ENCODE data around the gene ZFHX3. TPM values are rescaled to one million over a fixed set of nuclear protein-coding genes. Genes with fewer than 3 reads are reported as not detected.

The ZFHX3 gene
- total RNA-seq, 2 experiments from 2014 or later: 0.40 to 0.54 TPM

DNA sequence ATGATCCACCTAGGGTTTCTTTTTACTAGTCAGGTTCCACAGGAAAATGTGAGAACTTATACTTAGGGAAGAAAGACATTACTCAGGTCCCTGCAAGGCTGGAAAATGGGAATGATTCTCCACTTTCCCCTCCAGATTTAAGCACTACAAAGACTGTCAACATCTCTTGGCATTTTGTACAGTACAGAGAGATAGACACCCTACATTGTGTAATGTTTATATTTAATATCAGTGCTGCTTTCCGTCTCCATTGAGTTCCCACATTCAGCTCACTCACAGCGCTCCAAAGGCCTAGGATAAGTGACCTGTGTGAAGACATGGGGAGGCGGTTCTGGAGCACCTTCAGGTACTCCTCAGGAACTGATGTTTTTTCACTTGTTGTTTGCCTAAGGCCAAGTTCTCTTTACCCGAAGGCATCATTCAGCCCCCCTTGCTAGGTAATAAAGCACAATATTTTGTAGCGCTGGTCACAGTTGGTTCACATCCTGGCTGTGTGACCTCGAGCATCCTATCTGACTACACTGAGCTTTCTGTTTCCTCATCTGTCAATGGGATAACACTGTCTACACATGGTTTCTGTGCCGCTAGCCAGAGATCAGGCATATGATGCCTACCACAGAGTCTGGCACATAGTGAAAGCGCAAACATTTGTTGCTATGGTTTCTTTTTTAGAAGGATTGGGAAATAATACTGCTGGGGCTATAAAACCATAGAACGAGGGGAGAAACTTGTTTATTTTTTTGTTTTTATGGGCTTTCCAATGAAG is 226.6 kb downstream of the ZFHX3 start:
- Mint-ChIP-seq H3K4me1 (no peaks in the 10 kb centered on the region), H3K4me3 (no peak overlapping the region), H3K27me3 (no peaks in the 10 kb centered on the region), H3K36me3 (no peaks in the 10 kb centered on the region), H3K9me3 (no peaks in the 10 kb centered on the region), H3K27ac (no peak overlapping the region)
- DNase-seq: no peak

DNA sequence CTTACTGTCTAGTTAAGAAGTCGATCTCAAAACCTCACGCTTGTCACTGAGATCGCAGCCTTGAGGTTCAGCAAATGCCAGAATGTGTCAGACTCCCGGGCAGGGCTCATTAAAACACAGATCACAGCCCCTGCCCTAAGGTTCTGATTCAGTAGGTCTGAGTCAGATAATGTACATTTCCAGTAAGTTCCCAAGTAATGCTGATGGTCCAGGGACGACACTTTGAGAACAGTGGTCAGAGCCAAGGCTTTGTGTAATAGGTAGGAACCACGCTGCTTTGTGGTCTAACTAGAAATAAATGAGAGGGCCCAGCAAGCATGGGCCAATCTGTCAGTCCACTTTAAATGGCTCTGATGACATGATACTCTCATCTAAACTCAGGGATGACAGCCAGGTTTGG is 228.6 kb downstream of the ZFHX3 start:
- H3K4me3 Mint-ChIP-seq: no peak overlapping the region
- H3K9me3 Mint-ChIP-seq: no peaks in the 10 kb centered on the region
- H3K36me3 Mint-ChIP-seq: no peaks in the 10 kb centered on the region
- H3K27me3 Mint-ChIP-seq: no peaks in the 10 kb centered on the region
- DNase-seq: no peak
- H3K4me1 Mint-ChIP-seq: no peaks in the 10 kb centered on the region
- no peak overlapping the region for H3K27ac Mint-ChIP-seq

DNA sequence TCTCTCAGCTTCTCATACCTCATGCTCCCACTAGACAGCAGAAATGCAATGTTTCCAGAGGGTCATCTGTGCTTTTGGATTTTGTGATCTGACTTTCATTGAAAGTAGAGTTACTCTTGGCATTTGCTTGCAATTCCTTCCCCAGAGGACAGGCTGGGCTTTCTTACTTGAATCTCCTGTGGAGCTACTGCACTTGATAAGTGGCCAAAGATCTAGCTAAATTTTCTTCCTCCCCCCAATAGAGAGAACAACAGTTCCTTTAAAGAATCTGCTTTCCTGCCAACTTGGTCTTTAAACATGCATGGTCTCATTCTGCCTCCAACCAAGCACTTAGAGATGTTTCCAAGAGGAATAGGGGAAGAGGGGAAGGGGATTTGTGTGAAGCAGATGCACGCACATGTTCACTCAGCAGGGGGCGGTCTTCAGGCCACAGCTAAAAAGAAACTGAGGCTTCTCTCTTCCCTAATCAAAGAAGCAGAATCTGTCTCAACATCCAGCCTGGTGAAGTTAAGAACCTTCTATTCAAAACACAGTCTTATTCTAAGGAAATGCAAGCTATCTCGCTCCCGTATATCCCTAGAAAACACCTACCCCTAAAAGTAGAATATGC is 229.6 kb downstream of the ZFHX3 start:
- peaks cover 3% of the 10 kb centered on the region for H3K27me3 Mint-ChIP-seq

DNA sequence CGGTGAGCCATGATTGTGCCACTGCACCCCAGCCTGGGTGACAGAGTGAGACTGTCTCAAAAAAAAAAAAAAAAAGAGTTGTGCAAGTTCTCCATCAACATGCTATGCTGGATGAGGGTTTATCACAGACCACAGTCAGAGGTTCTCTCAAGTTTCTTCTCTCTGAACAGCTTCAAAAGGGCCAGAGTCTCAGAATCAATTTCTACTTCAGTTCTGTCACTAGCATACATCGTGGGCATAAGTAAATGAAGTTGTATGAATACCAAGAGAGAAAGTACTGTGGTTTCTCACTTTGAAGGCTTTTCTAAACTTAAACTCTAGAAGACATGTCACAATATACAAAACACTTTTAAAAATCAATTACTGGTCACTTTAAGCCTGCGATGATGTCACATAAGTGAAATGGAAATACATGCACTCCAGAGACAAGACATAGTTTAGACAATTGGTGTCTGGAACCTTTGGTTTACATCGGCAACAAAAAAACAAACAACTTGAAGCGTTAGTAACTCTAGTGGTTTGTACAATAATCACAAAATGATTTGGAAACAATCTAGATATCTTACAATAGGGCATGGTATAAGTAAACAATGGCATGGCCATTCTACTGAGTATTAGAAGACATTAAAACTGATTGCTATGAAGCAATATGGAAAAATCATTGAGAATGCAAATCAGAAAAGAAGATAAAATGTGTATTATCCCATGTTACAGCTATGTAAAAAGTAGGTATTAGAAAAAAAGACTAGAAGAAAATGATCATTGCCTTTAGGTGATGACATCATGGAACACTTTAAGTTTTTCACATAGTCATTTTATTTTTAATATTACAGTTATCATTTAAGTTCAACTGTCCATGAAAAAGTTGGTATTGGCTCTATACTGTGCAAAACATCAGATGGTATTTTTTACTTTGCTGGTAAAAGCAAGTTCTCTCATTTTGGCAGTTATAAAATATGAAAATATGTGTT is 232.3 kb downstream of the ZFHX3 start:
- Mint-ChIP-seq H3K36me3 (no peaks in the 10 kb centered on the region), H3K4me3 (no peak overlapping the region), H3K27ac (no peak overlapping the region), H3K4me1 (no peaks in the 10 kb centered on the region), H3K27me3 (peaks cover 9% of the 10 kb centered on the region), H3K9me3 (no peaks in the 10 kb centered on the region)
- no peak for DNase-seq

More for the DNA sequence above, 229.6 kb downstream of the ZFHX3 start:
- Mint-ChIP-seq H3K4me3 (no peak overlapping the region), H3K27ac (no peak overlapping the region), H3K4me1 (no peaks in the 10 kb centered on the region), H3K36me3 (no peaks in the 10 kb centered on the region), H3K9me3 (no peaks in the 10 kb centered on the region)
- no peak for DNase-seq

DNA sequence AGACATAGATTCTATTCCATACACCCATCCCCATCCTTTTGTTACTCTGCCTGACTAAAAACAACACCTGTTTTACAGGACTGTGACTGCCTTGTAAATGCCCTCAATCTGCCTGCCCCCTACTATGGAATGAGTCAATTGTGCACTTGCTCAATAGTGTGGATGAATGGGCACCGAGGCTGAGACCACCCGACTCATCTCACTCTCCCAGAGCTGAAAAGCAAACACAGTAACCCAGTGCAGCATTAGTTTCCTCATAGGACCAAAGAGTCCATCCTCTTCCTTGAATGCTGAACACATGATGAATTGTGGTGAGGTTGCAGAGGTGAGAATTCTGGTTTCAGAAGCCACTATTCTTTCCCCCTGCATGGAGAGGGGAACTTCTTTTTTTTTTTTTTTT is 233.7 kb downstream of the ZFHX3 start:
- no peaks in the 10 kb centered on the region for H3K36me3 Mint-ChIP-seq
- no peaks in the 10 kb centered on the region for H3K4me1 Mint-ChIP-seq
- no peak overlapping the region for H3K4me3 Mint-ChIP-seq
- no peaks in the 10 kb centered on the region for H3K9me3 Mint-ChIP-seq
- peaks cover 9% of the 10 kb centered on the region for H3K27me3 Mint-ChIP-seq
- DNase-seq: no peak
- no peak overlapping the region for H3K27ac Mint-ChIP-seq

DNA sequence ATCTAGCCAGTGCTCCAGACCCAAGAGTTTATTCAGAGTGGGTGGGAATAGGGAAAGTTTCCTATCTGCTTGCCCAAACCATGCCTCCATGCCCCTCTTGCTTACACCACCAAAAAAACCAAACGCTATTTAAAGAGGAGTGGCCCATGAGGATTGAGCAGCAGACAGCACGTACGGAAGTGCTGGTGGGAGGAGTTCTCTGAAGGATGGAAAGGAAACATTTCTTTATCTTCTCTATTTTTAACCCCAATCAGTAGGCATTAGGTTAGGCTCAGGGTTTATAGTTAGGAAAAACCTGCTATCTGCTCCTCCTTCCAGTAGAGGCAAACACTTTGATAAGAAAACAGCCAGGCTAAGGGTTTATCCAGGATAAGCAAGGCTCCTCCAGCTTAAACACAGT is 235.3 kb downstream of the ZFHX3 start:
- Mint-ChIP-seq H3K36me3 (no peaks in the 10 kb centered on the region), H3K27me3 (peaks cover 9% of the 10 kb centered on the region), H3K4me1 (no peaks in the 10 kb centered on the region), H3K4me3 (no peak overlapping the region), H3K27ac (no peak overlapping the region), H3K9me3 (no peaks in the 10 kb centered on the region)
- no peak for DNase-seq

DNA sequence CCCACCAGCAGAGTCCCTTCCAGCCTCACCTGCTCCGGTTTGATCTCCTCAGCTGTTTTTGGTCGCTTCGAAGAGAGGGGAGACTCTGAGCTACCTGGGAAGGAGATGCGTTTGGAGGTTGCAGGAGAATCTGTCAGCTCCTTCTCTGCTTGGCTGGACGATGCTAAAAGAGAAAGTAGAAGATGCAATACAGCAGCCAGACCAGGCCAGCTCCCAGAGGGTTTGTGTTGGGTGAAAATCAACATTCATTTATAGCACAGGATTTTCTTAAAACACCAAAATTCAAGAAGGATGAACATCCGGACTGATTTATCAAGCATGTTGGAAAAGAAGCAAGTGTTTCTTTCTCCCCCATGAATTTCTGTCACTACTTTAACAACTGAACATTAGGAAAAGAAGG is 236.1 kb downstream of the ZFHX3 start:
- Mint-ChIP-seq H3K4me1 (no peaks in the 10 kb centered on the region), H3K27me3 (peaks cover 9% of the 10 kb centered on the region), H3K9me3 (no peaks in the 10 kb centered on the region), H3K4me3 (no peak overlapping the region), H3K36me3 (no peaks in the 10 kb centered on the region), H3K27ac (no peak overlapping the region)
- no peak for DNase-seq

DNA sequence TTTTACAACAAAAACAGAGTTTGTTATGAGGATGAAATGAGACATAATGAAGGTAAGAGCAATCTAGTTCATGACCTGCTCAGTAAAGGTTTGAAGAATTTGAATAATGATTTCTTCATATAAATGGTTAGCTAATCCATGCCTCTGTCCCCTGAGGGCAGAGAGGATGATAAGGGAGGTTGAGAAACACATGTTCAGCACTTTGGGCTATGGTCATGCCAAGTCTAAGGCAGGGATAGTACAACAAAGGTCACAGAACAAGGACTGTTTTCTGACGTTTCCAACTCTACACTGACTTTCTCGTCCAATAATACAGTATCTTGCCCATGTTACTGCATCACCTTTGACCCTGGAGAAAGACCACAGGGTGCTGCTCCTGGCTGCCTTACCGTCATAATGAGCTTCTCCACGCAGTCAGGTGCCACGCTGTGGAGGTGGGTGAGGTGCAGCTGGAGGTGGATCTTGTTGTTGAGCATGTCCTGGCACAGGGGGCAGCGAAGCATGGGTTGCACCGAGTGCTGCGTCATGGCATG is 236.7 kb downstream of the ZFHX3 start:
- no peaks in the 10 kb centered on the region for H3K4me1 Mint-ChIP-seq
- no peaks in the 10 kb centered on the region for H3K36me3 Mint-ChIP-seq
- no peaks in the 10 kb centered on the region for H3K9me3 Mint-ChIP-seq
- DNase-seq: no peak
- H3K27me3 Mint-ChIP-seq: peaks cover 9% of the 10 kb centered on the region
- H3K27ac Mint-ChIP-seq: no peak overlapping the region
- no peak overlapping the region for H3K4me3 Mint-ChIP-seq

DNA sequence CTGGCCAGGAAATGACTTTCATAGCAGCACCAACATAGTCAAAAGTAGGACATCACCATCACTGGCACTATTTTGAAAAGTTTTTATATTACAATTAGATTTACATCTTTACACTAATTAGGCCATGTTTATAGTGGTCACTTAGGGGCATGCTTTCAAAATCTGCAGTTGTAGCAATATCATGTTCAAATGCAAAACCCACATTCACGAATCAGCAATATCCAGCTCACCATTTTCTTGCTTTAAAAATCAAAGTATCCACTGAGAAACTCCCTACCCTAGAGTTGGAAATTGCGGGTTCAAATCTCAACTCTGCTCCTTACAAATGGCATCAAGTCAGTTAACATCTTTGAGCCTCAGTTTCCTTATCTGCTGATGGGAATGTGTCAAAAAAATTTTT is 237.4 kb downstream of the ZFHX3 start:
- H3K4me3 Mint-ChIP-seq: no peak overlapping the region
- H3K4me1 Mint-ChIP-seq: no peaks in the 10 kb centered on the region
- H3K27ac Mint-ChIP-seq: no peak overlapping the region
- no peak for DNase-seq
- H3K36me3 Mint-ChIP-seq: no peaks in the 10 kb centered on the region
- H3K9me3 Mint-ChIP-seq: no peaks in the 10 kb centered on the region
- H3K27me3 Mint-ChIP-seq: peaks cover 9% of the 10 kb centered on the region

DNA sequence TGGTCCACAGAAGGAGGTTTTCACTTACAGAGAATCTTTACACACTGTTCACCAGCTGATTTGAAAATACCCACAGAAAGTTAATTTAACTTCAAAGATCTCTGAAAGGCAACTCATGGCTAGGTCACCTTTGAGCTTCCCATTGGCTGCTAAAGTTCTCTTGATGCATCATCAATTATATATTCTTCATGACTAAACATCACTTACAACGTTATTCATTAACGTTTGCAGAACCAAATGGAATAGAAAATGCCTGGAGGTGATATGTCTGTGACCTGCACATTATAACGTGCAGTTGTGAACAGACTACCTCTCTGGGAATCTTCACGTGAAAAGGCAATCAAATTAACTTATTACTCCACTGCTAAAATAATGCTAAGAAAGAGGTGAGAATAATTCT is 238.5 kb downstream of the ZFHX3 start:
- Mint-ChIP-seq H3K4me3 (no peak overlapping the region), H3K36me3 (no peaks in the 10 kb centered on the region), H3K27ac (no peak overlapping the region), H3K4me1 (no peaks in the 10 kb centered on the region), H3K27me3 (peaks cover 9% of the 10 kb centered on the region), H3K9me3 (no peaks in the 10 kb centered on the region)
- no peak for DNase-seq

DNA sequence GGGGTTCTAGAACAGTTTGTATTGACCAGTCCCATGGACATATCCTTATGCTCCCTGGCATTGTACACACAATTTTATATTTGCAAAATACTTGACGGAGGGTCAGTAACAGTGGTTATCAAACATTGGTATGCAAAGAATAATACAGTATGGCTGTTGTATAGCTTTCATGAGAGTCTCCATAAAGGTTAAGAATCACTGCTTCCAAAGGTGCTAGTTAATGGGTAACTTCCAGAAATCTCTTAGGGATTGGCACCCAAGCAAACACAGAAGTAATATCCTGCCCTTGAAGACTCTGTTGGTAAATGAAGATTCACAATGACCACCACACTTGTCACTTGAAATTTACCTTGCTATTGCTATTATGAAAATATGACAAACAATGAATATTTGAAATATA is 239.2 kb downstream of the ZFHX3 start:
- H3K27ac Mint-ChIP-seq: no peak overlapping the region
- H3K9me3 Mint-ChIP-seq: no peaks in the 10 kb centered on the region
- peaks cover 9% of the 10 kb centered on the region for H3K27me3 Mint-ChIP-seq
- H3K4me1 Mint-ChIP-seq: no peaks in the 10 kb centered on the region
- no peaks in the 10 kb centered on the region for H3K36me3 Mint-ChIP-seq
- no peak overlapping the region for H3K4me3 Mint-ChIP-seq
- no peak for DNase-seq

DNA sequence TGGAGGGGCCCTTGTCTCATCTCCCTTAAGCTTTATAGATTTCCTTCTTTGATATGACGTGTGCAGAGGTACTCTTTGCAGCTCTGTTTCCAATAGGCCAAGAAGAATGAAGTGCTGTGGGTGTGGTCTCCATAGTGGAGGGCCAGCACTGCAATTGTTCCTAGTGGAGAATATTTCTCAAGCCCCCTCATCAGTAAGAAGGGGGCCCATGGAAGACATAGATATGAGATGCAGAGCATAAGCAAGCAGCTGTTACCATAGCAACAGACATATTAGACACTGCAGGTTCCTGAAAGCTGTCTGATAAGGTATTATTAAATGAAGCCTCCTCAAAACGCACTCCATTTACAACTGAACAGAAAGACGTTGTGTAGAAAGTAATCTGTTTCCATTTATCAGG is 240.7 kb downstream of the ZFHX3 start:
- no peak overlapping the region for H3K4me3 Mint-ChIP-seq
- no peaks in the 10 kb centered on the region for H3K36me3 Mint-ChIP-seq

DNA sequence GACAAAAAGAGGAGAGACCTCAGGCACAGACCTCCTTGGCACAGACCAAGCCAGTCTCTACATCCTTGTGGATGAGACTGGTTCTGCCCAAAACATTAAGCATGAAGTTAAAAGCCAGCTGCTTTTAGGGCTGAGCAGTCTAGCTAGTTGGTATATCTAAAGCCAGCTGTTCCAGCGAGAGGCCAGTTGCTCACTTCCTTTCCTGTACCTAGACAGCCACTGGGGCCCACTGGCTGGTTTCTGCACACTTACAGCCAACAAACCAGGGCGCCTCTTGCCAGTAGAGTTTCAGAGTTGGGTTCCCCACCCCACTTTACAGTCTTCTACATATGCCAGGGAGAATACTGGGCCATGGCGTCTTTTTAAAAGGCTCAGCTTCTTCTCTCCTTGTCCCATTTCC is 242.4 kb downstream of the ZFHX3 start:
- Mint-ChIP-seq H3K27me3 (no peaks in the 10 kb centered on the region), H3K27ac (no peak overlapping the region), H3K9me3 (no peaks in the 10 kb centered on the region), H3K4me1 (no peaks in the 10 kb centered on the region), H3K36me3 (no peaks in the 10 kb centered on the region), H3K4me3 (no peak overlapping the region)
- DNase-seq: no peak

More for the DNA sequence above, 240.7 kb downstream of the ZFHX3 start:
- H3K27ac Mint-ChIP-seq: no peak overlapping the region
- H3K4me1 Mint-ChIP-seq: no peaks in the 10 kb centered on the region
- no peaks in the 10 kb centered on the region for H3K9me3 Mint-ChIP-seq
- H3K27me3 Mint-ChIP-seq: peaks cover under 1% of the 10 kb centered on the region
- DNase-seq: no peak

DNA sequence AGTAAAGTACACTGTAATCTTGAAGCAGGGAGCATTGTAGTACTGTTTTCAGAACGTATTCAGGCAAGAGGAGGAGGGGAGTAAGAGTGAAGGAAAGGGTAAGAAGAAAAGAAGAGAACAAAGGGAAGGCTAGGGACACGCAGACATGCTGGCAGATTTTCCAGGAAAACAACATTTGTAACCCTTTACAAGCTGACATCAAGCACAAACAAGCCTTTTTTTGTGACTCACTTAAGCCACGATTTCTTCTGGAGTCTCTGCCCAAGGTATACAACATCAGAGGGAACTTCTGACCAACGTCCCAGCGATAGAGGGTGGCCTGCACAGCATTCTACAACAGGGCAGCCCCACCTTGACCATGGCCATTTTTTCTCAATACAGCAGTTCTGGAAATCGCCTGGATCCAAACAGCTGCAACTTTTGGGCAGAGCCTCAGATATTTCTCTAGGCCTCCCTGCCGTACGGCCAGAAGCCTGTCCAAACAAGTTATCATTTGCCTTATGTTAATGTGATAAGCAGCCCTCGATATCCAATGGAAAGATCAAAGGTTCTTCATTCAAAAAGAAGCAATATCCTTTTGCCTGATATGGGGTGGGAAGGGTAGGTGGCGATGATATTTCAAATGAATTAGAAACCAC is 247.3 kb downstream of the ZFHX3 start:
- Mint-ChIP-seq H3K9me3 (no peaks in the 10 kb centered on the region), H3K27ac (no peak overlapping the region), H3K4me3 (no peak overlapping the region), H3K4me1 (no peaks in the 10 kb centered on the region), H3K27me3 (no peaks in the 10 kb centered on the region), H3K36me3 (peaks cover 1% of the 10 kb centered on the region)
- DNase-seq: no peak

DNA sequence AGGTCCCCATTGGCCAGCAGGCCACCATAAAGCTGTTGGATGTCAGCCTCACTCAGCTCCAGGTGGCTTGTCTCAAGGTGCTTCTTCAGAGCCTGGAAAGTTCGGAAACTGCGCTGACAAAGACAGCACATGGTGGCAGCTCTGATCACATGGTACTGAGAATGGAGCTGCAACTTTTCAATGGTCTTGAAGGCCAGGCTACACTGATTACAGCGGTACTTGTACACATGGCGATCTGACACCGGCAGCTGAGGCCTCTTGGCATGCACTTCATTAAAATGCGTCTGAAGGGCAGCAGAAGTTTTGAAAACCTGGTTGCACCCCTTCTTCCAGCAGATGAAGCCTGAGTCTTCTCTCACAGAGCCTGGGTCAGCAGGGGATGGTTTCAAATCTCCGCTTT is 249.7 kb downstream of the ZFHX3 start:
- no peak for DNase-seq
- Mint-ChIP-seq H3K27me3 (no peaks in the 10 kb centered on the region), H3K36me3 (peaks cover 1% of the 10 kb centered on the region), H3K4me3 (no peak overlapping the region), H3K9me3 (no peaks in the 10 kb centered on the region), H3K4me1 (no peaks in the 10 kb centered on the region), H3K27ac (no peak overlapping the region)
